GM21423 (cell line): ENCODE data around the gene AADACL2.

Experiments
- ATAC-seq: cut with Tn5 transposase; IDR thresholded peaks from one replicate; pipeline ENCODE4 v1.9.1; 2021; ENCODE audit warnings: mild to moderate bottlenecking, moderate library complexity; ENCODE audit not compliant: unreplicated experiment

Gene AADACL2

DNA sequence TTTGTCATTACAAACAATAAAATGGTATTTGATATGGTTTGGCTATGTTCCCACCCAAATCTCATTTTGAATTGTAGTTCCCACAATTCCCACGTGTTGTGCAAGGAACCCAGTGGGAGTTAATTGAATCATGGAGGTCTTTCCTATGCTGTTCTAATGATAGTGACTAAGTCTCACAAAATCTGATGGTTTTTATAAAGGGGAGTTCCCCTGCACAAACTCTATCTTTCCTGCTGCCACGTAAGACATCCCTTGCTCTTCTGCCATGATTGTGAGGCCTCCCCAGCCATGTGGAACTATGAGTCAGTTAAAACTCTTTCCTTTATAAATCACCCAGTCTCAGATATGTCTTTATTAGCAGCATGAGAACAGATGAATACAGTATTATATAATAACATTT, 64.7 kb downstream of the AADACL2 start:
- no peak for ATAC-seq

- no peak for ATAC-seq
Measured at GRCh38 chr3:151800431-151800830, 66.7 kb downstream of the AADACL2 start.

DNA sequence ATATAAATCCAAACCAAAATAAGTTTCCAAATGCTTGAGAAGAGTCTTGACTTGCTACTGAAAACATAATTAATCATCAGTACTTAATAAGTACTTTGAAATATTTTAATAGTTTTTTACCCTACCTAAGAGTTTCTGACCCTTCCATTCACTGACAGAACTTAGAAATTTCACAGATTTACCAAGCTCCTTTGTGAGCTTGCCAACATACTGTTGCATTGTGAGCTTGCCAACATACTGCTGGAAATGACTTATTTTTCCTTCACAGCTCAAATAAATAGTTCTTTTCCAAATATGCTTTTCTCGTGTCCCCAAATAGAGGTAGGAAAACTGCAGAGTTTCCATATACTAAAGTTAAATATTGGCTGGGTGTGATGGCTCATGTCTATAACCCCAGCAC, 70.5 kb downstream of the AADACL2 start:
- ATAC-seq: no peak

DNA sequence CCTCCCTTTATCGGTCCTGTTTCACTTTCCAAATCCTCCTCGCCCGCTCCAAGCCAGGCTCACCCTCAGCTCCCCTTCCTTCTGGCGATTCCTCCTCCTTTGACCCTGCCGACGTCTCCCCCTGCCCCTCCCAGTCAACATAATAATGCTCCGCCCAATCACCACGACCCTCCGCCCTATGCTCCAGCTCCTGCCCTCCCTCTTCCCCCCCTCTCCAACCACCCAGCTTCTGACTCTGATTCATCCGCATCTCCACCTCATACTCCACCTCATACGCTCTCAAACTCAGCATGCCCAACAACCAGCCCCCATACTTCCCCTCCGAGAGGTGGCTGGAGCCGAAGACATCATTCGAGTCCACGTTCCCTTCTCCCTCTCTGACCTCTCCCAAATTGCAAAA, 73.1 kb downstream of the AADACL2 start:
- ATAC-seq: no peak
